ENCODE results near the gene RPS18. TPM values are rescaled to one million over a fixed set of nuclear protein-coding genes. Genes with fewer than 3 reads are reported as not detected.
A peak's percentile ranks its signal among the peaks of the same experiment; 100 is the strongest.

The RPS18 gene
- total and polyA plus RNA-seq, 9 of the 15 experiments (the other 6 are each of a cell fraction or from before 2014, with no cell fraction given) = 5,023 to 17,516 (median 8,131) TPM

- TF ChIP-seq FOXK2 (conservative IDR thresholded peaks at IDR 0.05 in 1 of 2, IDR thresholded peaks at IDR 0.05 in 1 of 2; ENCODE audit: low read depth in 2 of 2) (peak; percentile 91 to 92), UBTF (IDR thresholded peaks at IDR 0.05; ENCODE audit: borderline replicate concordance in 1 of 2, low read depth in 2 of 2, low read length in 2 of 2) (peak; percentile 88 to 93; a peak in 2 of 4 replicates), NELFE (IDR thresholded peaks at IDR 0.05; ENCODE audit: insufficient read depth, insufficient read length) (no peak), FOXP4 (CRISPR knock-in tag; IDR thresholded peaks at IDR 0.05; ENCODE audit: borderline replicate concordance) (no peak), FOXO4 (CRISPR knock-in tag; IDR thresholded peaks at IDR 0.05) (0 out of 2 replicates have a peak, but pooled peaks have one; percentile 65), ZNF280B (CRISPR knock-in tag; IDR thresholded peaks at IDR 0.05) (no peak), ZC3H11A (IDR thresholded peaks at IDR 0.05; ENCODE audit: low read depth, low read length) (no peak), ZNF830 (CRISPR knock-in tag; IDR thresholded peaks at IDR 0.05) (no peak), CHD1 (IDR thresholded peaks at IDR 0.05; ENCODE audit: low read length) (peak; percentile 98), ZNF644 (tag; IDR thresholded peaks at IDR 0.05; ENCODE audit: low read depth) (no peak), SMARCC2 (IDR thresholded peaks at IDR 0.05; ENCODE audit: low read depth) (peak; percentile 16; the same call in 1 of the 2 replicates), C11orf30 (IDR thresholded peaks at IDR 0.05; ENCODE audit: low read depth) (peak; percentile 41), IRF2 (CRISPR knock-in tag; IDR thresholded peaks at IDR 0.05) (no peak), PBX2 (CRISPR knock-in tag; IDR thresholded peaks at IDR 0.05; ENCODE audit: low read depth) (no peak), PBX2 (tag; conservative IDR thresholded peaks at IDR 0.05; ENCODE audit: low read depth) (0 out of 2 replicates have a peak, but pooled peaks have one; percentile 27), ZKSCAN8 (CRISPR knock-in tag; IDR thresholded peaks at IDR 0.05) (no peak)
Measured at GRCh38 chr6:33299237-33299944, 27.5 kb downstream of the RPS18 start (continued).

Data from K562 (cell line).